Activated T-helper 17 cell treated with anti-CD3 and anti-CD28 coated beads, Interleukin-2, amount 50 U/mL, for 72 hours (primary cell): ENCODE data around the gene PASD1. TPM values are rescaled to one million over a fixed set of nuclear protein-coding genes. Genes with fewer than 3 reads are reported as not detected.

Source experiments
- ATAC-seq: fragments of 150-1000 bp; cut with Tn5 transposase; replicated peaks from 2 replicates; pipeline ENCODE4 v1.10.0; 2021; ENCODE audit warnings: mild to moderate bottlenecking, moderate library complexity
- H3K27ac Mint-ChIP-seq: one replicate; pipeline ENCODE4 v1.8.0; 2022; ENCODE audit warnings: mixed read lengths
- H3K27me3 Mint-ChIP-seq: one replicate; pipeline ENCODE4 v1.8.0; 2022; ENCODE audit warnings: mixed read lengths
- H3K36me3 Mint-ChIP-seq: one replicate; pipeline ENCODE4 v1.8.0; 2022; ENCODE audit warnings: low read depth, mild to moderate bottlenecking, mixed read lengths
- H3K4me1 Mint-ChIP-seq: one replicate; pipeline ENCODE4 v1.8.0; 2022; ENCODE audit warnings: mixed read lengths
- H3K4me3 Mint-ChIP-seq: one replicate; pipeline ENCODE4 v1.8.0; 2022; ENCODE audit warnings: mild to moderate bottlenecking, mixed read lengths
- H3K9me3 Mint-ChIP-seq: one replicate; pipeline ENCODE4 v1.8.0; 2022; ENCODE audit warnings: mixed read lengths
- total RNA-seq, 2 donors: library from RNA; stranded (reverse); gene quantifications; one replicate each; pipeline ENCODE4 v1.2.3, GENCODE V29; 2022

PASD1 gene
- total RNA-seq, 2 donors from 2014 or later: not detected

GRCh38 chrX:151723156-151723760 is 159.8 kb downstream of the PASD1 start:
- no peak for ATAC-seq
- Mint-ChIP-seq H3K36me3 (no peaks in the 10 kb centered on the region), H3K9me3 (no peaks in the 10 kb centered on the region), H3K27me3 (no peaks in the 10 kb centered on the region), H3K27ac (no peak overlapping the region), H3K4me3 (no peak overlapping the region), H3K4me1 (no peaks in the 10 kb centered on the region)

- no peaks in the 10 kb centered on the region for H3K36me3 Mint-ChIP-seq
- H3K27ac Mint-ChIP-seq: no peak overlapping the region
- H3K9me3 Mint-ChIP-seq: no peaks in the 10 kb centered on the region
- H3K4me1 Mint-ChIP-seq: no peaks in the 10 kb centered on the region
- H3K4me3 Mint-ChIP-seq: no peak overlapping the region
- ATAC-seq: no peak
- H3K27me3 Mint-ChIP-seq: no peaks in the 10 kb centered on the region
Measured at GRCh38 chrX:151724563-151725337, 161.3 kb downstream of the PASD1 start.

- H3K27ac Mint-ChIP-seq: no peak overlapping the region
- no peak overlapping the region for H3K4me3 Mint-ChIP-seq
- no peak for ATAC-seq
- H3K36me3 Mint-ChIP-seq: no peaks in the 10 kb centered on the region
- H3K4me1 Mint-ChIP-seq: no peaks in the 10 kb centered on the region
- no peaks in the 10 kb centered on the region for H3K9me3 Mint-ChIP-seq
- H3K27me3 Mint-ChIP-seq: no peaks in the 10 kb centered on the region
Measured at GRCh38 chrX:151725338-151725614, 161.8 kb downstream of the PASD1 start.

Other genes starting within 250 kb of the PASD1 start
- 10 to 100 TPM; 26.2 to 50.9 TPM for gene VMA21, start 166.5 kb upstream of the PASD1 start, total RNA-seq
- not detected for gene PRRG3, start 131.8 kb downstream of the PASD1 start, total RNA-seq
- not detected for gene FATE1, start 152.4 kb downstream of the PASD1 start, total RNA-seq
- gene CNGA2, start 171.1 kb downstream of the PASD1 start, total RNA-seq: not detected